ENCODE results near the gene ARHGAP19.

The ARHGAP19 gene, protein sequence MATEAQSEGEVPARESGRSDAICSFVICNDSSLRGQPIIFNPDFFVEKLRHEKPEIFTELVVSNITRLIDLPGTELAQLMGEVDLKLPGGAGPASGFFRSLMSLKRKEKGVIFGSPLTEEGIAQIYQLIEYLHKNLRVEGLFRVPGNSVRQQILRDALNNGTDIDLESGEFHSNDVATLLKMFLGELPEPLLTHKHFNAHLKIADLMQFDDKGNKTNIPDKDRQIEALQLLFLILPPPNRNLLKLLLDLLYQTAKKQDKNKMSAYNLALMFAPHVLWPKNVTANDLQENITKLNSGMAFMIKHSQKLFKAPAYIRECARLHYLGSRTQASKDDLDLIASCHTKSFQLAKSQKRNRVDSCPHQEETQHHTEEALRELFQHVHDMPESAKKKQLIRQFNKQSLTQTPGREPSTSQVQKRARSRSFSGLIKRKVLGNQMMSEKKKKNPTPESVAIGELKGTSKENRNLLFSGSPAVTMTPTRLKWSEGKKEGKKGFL

DNA sequence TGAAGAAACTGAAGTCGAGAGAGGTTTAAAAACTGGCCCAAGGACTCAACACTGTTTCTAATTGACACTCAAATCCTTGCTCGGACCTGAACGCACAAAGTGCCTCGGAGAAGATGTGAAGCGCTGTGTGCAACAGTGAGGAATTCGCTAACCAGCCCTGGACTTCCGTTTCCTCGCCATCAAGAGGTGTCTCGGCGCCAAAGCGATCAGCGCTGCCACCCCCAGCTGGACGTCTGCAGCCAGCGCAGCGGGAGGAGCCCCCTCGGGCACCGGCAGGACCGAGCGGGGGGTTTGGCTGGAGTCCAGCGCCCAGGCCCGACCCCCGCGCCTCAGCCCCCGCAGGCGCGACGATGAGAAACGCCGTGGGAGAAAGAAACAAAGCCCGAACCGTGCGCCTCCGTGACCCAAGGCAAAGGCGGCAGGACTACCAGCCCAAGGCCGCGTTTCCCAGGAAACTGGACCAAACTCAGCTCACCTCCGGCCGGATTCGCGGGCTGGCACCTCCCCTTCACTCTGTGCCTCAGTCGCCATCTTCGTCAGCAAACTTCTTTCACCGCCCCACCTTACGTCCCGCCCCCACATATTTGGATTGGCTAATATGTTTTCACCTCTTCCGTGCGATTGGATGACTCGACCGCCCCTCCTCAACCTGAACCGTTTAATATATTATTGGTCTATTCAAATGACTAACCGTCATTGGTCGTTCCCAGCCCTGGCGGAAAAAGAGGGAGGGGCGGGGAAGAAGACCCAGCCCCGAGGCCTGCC is at the start of gene ARHGAP19:
ARHGAP19 (minus strand) TSS at position 541 of the 765 bp plus-strand sequence; CDS start at position 531, 10 bp downstream.
- DNase-seq: peak; percentile 99

DNA sequence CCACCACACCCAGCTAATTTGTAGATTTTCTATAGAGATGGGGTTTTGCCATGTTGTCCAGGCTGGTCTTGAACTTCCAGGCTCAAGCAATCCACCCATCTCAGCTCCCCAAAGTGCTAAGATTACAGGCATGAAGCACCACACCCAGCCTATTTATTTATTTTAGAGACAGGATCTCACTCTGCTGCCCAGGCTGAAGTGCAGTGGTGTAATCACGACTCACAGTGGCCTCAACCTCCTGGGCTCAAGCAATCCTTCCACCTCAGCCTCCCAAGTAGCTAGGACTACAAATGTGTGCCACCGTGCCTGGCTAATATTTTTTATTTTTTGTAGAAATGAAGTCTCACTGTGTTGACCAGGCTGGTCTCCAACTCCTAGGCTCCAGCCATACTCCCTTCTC is 49.0 kb upstream of the ARHGAP19 start:
- DNase-seq: no peak

DNA sequence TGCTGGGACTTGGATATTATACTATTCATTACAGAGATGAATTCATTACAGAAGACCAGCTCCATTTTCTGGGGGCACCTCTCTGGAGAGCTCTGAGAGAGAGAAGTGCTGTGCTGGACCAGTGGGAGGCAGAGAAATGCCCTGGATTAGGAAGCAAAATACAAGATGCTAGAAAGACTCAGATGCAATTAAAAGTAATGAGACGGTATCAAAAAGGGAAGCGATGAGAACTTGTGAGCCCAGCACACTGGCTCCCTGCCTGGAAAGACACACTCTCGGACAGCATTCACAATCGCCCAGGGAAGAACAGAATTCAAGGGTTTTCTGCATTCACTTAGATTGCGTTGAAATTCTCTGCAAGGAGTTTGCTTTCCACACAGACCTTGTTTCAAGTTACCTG is 45.6 kb upstream of the ARHGAP19 start:
- DNase-seq: no peak

DNA sequence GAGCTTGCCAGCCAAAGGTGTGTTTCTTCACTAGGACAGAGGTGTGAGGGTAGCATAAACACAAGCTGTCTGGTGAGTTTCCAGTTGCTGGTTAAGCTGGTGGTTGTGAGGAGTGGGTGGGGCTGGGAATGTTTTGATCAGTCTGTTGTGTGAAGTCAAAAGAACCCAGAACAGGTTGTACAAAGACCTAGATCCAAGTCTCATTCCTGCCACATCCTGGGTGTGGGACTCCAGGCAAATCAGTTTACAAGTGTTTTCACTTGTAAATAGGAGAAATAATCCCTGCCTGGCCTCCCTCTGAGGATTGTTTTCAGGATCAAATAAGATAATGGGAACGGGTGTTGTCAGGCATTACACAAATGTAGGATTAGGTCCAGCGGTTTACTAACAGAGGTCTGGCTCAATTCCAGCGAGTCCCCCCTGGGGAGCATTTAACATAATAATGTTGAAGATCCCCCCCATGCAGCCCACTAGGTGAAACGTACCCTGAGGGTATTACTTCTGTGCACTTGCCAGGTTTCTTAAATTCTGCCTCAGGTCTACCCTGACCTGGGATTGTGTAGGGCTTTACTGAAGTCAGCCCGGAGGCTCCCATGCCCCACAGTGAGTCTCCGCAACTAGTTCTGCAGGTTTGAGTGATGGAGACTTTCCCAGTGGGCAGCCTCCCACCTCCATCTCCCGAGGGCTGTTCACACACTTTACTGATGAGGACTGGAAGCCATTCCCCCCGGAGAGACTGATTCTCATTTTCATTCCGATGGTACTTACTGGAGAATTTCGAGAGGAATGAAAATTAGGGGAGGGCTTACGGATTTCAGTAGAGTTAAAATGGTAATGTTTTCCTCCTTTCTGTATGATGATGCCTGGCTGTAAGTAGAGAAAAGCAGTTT is 44.8 kb upstream of the ARHGAP19 start:
- no peak for DNase-seq

DNA sequence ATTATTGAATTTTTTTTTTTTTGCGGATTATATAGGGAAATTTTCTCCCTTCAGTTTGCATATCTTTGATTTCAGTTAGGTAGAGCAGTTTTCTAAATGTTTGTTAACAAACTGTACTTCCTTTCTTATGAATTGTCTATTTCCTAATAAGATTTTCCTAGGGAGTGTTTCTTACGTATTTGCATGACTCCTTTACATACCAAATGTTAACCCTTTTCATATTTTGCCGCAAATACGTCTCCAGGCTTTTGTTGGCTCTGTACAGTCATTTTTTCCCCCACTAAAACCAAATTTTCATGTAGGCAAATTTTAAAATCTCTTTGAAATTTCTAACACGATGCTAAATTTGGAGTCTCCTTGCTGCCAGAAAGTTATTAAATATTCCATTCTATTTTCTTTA is 44.0 kb upstream of the ARHGAP19 start:
- DNase-seq: peak; percentile 16

DNA sequence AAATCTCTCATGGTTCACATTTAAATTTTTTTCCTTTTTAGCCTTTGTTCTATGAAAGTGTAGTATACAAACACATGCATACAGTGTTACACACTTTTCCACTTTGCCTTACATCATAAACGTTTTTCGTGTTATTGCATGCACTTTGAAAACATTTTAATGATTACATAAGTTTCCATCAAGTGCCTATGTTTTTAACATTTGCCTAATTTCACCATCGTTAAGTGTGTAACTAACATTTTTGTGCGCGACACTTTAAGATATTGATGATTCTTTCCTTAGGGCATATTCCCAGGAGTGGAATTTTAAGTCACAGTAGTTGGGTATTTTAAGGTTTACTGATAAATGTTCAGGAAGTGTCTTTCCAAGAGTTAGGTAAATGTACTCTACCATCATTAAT is 43.6 kb upstream of the ARHGAP19 start:
- no peak for DNase-seq

DNA sequence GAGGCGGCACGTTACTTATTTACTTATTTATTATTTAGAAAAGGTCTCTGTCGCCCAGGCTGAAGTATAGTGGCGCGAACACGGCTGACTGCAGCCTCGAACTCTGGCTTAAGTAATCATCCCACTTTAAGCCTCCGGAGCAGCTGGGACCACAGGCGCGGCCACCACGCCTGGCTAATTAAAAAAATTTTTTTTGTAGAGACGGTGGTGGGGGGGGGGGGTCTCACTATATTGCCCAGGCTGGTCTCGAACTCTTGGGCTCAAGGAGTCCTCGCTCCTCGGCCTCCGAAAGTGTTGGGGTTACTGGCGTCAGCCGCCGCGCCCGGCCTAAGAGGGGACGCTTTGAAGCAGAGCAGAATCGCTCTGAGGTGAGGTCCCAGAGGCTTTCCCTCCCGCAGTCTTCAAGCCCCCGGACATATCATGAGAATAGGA is 42.8 kb upstream of the ARHGAP19 start:
- DNase-seq: no peak

DNA sequence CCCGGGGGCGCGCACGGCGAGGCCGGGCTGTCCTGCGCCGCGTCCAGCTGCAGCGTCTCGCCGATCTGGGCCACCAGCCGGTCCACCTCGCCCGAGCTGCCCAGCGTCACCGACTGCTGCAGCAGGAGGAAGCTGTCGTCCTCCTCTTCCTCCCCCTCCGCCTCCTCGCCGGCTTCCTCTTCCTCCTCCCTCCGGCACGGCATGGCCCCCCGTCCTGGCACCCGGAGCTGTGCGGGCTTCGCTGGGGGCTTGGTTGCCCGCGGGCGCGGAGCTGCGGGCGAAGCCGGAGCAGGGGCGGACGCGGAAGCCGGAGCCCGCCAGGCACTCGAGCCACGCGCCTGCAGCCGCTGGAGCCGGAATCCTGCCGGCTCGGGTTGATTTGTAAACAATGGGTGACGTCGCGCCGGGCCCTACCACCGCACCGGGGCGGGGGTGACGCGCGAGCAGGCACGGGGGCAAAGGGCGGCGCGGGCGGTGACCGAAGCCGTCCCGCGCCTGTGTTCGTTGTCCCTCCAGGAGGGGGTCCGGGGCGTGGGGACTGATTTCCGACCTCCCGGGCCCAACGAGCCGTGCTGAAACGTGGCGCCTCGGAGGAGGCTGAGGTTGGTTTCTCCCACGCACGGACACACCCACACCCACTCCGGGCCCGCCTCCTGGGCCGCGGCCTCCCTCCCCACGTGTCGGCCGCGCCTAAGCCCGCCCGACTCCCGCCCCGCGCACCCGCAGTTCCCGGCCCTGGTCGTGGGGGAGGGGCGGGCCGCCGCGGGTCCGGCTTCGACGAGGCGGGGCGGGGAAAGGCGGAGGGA is 42.1 kb upstream of the ARHGAP19 start, which contains the start of gene FRAT2:
FRAT2 (minus strand) TSS at position 360 of the 806 bp plus-strand sequence; CDS start at position 203, 157 bp downstream.
- DNase-seq: peak; percentile 91

DNA sequence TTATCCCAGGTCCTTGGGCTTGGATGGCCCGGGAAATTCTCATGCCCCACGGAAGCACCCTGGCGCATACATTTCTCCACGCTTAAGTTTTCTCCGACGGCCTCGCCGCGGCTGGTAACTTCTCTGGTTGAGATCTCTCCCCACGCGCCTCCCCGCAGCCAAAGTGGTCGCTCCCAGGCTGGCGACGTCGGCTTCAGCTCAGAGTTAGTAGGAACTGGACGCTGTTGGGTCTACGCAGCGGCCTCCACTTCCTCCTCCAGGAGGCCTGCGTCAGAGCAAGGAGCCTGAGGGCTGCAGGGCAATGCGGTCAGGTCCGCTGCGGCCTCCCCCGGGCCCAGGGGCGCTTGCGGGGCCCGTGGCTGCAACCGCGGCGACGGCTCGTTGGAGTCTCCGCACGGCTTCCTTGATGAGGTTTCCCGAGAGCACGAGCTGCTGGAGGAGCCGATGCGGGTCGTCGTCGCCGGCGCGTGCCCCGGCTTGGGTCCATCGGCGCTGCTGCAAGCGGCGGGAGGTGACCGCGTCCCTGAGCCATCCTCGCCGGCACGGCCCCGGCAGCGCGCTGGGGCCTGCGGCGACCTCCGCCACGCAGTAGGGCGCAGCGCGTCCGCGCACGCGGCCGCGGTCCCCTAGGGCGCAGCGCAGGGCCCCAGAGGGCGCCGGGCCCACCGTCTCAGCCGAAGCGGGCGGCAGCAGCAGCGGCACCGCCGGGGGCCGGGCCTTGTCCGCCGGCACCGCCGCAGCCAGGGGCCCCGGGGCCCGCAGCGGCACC is 41.3 kb upstream of the ARHGAP19 start:
- DNase-seq: peak; percentile 12

DNA sequence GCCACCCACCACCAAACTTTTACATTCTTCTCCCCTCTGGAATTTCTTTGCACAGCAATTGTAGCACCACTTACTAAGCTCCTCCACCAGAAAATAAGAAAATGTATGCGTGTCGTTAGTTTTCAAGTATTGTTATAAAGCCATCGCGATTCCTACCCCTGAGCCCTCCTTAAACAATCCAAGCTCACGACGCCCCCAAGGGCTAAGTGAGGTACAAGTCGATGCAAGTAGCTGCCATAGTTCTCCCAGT is 40.8 kb upstream of the ARHGAP19 start:
- peak; percentile 44 for DNase-seq

DNA sequence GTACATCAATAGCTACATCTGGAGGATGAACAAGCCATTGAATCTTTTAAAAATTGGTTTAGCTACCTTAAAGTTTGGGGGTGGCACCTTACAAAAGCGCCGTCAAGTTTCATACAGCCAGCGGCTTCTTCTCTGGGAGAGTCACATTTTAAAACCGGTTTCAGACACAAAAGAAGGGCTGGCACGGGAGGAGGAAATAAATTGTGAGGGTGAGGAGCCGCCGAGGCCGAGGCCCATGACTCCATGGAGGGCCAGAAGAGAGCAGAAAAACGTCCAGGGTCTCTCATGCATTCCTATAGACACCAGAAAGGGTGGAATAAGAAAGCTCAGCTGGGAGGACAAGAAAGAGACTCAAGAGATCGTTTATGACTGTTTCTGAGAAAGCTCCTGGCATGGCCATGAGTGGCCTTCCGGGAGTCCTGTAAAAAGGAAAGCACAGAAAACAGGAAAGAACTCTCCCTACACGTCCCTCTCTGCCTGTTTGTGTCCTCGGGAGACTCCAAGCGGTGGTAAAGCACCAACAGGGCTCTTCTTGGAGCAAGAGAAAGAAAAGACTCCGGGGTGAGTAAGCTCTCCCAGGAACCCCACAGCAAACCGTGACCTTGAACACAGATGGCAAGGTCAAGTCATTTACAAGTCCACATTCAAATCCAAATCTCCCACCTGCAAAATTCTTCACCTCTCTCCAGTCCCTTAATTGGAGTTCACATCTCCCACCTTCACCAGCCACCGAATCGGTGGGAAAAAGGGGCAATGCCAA is 40.3 kb upstream of the ARHGAP19 start:
- DNase-seq: peak; percentile 76

DNA sequence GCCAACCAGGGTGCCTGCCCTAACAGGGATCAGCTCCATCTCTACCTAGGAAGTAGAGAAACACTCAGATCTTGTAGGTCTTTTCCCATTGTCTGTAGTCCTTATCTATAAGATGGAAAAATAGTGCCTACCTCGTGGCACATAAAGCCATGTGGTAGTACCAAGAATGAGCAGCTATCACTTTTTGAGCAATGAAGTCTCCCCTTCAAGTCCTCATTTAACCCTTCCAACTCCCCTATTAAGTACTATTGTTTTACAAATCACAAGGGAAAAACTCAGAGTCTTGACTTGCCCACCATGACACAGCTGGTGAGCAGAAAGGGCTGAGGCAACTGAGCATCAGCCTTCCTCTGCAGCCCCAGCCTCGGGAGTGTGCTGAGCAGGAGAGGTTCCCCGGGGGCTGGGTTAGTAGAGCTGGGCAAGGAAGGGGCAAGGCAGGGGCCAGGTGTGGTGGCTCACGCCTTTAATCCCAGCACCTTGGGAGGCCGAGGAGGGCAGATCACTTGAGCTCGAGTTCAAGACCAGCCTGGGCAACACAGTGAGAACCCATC is 38.8 kb upstream of the ARHGAP19 start:
- DNase-seq: no peak

DNA sequence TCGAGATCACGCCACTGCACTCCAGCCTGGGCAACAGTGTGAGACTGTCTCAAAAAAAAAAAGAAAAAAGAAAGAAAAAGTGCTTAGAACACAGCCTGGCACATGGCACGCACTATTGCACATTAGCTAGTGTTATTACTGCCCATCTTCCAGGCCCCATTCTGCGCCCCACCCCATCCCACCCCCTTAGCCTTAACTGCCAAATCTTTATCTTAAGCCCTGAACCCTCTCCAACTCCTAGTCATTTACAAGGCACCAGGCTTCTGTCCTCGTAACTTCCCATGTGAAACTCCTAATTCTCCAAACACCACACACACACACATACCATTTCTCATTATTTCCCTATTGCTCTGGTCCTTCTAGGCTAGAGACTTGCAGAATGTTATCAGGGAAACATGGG is 37.3 kb upstream of the ARHGAP19 start:
- DNase-seq: no peak

DNA sequence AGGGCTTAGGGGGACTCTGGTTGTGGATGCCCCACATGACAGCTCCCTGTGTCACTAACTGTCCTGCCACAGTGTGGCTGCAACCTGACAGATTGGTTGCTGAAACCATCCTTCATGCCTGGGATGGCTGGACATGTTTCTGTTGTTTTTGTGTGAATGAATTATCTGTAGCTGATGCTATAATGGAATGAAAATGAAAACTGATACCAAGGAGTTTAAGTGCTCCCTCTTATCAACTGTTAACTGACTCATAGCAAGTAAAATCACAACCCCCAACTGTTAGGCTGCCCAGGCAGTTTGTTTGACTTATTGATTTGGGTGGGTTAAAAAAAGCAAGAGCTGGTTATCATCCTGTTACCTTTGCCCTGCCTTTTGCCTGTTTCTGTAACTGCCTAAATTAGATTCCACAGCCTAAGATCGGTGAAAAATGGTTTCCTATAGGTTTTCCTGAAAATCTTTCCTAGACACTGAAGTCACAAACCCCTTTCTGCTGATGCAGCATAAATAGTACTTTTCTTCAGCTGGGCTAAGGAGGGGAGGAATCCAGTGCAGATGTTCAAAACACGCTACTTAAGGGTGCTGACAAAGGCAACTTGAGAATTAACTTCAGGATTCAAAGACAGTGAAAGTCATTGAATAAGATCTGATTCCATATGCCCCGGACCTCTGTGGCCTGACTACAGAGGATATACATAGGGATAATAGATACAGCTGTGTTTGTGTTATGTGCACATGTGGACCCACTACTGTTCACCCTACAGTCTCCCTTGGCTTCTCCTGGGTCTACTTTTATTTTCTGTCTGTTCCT is 36.4 kb upstream of the ARHGAP19 start:
- DNase-seq: no peak

DNA sequence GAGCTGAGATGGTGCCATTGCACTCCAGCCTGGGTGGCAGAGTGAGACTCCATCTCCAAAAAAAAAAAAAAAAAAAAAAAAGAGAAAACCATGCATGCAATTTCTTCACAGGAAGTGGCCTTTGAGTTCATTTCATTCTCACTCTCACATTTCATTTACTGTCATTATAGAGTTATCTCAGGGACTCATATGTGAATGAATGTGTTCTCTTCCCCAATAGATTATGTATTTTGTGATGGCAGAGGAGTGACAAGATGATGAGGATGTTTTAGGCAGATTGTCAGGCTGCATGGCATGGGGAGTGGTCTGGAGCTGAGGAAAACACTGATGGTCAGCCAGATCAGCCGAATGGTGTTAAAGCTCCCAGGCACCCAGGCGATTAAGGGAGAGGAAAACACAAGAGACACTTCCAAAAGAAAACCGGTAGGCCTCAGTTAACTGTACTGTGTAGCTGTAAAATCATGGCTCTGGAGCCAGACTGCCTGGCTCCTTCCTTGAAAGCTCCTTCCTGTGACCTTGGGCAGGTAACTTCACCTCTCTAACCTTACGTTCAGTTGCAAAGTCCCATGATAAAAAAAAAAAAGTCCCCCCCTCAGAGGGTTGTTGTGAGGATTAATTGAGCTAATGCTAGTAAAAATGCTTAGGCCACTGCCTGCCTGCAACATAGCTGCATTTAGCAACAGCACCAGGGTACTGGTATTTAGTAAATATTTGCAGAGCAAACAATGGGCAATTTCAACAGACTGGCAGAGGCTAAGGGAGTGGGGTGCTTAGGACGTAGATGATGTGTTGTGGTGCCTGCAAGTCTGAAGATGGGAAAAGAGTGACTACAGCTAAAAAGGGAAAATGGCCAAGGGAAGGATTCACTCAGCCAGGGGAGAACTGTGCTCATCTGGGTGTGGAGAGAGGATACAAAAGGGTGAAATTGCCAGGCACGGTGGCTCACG is 35.2 kb upstream of the ARHGAP19 start:
- DNase-seq: no peak

DNA sequence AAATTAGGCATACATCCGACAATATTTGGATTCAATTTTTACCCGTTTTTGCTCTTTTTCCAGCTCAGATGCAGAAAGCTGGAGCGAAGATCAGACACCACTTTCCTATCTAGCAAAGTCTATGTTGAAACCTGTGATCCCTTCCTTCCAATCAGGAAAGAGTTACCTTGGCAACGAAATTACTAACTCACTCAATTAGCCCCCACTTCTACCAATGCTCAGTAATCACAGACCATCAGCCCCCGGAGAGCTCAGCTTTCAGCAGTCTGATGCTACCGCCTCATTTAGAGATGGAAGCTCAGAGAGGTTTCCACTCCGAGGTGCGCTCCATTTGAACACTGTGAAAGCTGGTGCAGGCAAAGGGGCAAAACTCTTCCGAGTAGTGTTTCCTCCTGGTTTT is 33.3 kb upstream of the ARHGAP19 start:
- DNase-seq: no peak

DNA sequence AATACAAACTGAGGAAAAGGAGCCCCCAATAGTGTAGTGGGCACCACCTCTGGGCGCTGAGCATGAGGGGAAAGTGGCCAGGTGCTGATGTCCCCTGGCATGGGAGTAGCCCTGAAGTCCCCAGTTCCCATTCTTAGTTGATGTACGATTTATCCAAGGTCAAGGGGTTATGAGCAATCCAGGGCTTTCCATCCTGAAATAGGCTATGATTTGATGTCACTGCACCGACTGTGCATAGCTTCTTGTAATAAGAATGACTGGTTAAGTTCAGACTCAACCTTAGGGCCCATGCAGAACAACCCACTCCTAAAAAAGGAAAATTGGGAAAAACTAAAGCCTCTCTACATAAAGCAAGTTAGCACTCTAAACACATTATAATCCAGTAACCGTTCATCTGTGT is 31.1 kb upstream of the ARHGAP19 start:
- no peak for DNase-seq

DNA sequence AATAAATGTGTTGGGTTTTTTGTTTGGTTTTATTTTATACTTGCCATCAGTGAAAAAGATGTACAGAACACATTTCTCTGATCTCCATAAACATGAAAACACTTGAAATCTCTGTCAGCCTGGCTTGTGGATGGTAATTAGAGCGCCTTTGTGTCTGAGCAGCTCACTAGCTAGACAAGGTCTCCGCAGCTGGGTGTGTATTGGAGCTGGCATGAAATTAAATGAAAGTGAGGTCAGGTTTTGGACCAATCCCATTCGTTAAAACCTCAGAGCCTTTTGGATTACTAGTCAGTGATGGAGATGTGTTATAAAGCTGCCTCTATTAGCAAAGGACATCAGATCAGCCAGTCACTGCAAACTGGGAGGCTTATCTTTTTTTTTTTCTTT is 29.4 kb upstream of the ARHGAP19 start:
- DNase-seq: no peak
